Right lobe of liver (tissue), 4 donors: Measurements from ENCODE around the gene GPC4.

Experiments
- POLR2A ChIP-seq: fragments of 450-650 bp; IDR thresholded peaks from one replicate; pipeline ENCODE4 v1.6.1; 2017; ENCODE audit warnings: antibody characterized with exemption, mild to moderate bottlenecking
- TF ChIP-seq, protein P1 (sequence below), 4 donors: fragments of 200-600 bp in 3 of 4; fragments of 450-650 bp in 1 of 4; IDR thresholded peaks; one replicate each; pipeline versions ENCODE4 v1.5.1 to v1.8.0; 2016 to 2022; ENCODE audit warnings: antibody characterized with exemption in 4 of 4, mild to moderate bottlenecking in 2 of 4
- donor health status: DM: no; HTN: no; CAD: no.
- donor health status: DM: no; HTN: no; CAD: no.
- donor health status: DM: no; HTN: yes; CAD: no.

DNA sequence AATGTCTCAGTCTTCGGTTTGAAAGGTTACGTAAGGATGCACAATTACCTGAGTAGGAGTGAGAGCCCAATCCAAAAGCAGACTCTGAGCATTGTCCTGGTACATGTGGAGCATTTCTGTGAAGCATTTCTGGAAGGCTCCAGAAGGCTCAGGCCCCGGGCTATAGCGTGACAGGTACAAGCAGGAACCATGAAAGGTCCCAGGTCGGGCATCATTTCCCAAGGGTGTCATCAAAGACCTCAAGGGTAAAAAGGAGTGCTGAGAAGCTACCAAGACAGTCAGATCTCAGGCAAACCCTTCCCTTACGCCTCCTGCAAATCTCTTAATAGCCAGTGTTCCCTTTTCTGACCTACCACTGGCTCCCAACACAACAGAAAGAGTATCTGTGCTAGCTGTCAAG, 30.8 kb downstream of the GPC4 start:
- TF ChIP-seq, protein P1, sequence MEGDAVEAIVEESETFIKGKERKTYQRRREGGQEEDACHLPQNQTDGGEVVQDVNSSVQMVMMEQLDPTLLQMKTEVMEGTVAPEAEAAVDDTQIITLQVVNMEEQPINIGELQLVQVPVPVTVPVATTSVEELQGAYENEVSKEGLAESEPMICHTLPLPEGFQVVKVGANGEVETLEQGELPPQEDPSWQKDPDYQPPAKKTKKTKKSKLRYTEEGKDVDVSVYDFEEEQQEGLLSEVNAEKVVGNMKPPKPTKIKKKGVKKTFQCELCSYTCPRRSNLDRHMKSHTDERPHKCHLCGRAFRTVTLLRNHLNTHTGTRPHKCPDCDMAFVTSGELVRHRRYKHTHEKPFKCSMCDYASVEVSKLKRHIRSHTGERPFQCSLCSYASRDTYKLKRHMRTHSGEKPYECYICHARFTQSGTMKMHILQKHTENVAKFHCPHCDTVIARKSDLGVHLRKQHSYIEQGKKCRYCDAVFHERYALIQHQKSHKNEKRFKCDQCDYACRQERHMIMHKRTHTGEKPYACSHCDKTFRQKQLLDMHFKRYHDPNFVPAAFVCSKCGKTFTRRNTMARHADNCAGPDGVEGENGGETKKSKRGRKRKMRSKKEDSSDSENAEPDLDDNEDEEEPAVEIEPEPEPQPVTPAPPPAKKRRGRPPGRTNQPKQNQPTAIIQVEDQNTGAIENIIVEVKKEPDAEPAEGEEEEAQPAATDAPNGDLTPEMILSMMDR (IDR thresholded peaks at IDR 0.05): no peak
- no peak for TF ChIP-seq POLR2A
